K562 (cell line): ENCODE data around the gene SLC5A4.

Experiments used
- ZC3H8 ChIP-seq: fragments of 450-650 bp; IDR thresholded peaks from 2 replicates; pipeline ENCODE4 v1.6.1; 2017
- TF ChIP-seq, protein P1 (sequence below), 2 experiments: fragments of 450-650 bp; formaldehyde crosslinking in 1 of 2; IDR thresholded peaks; 2 replicates each; pipeline versions ENCODE4 v1.4.0 to v1.6.1; 2014 to 2020; ENCODE audit warnings: mild to moderate bottlenecking in 2 of 2, borderline replicate concordance in 1 of 2, low read depth in 1 of 2
- TF ChIP-seq, protein P2 (sequence below): conservative IDR thresholded peaks from 2 replicates; pipeline ENCODE4 v1.6.1; 2011; ENCODE audit warnings: low read depth, mild to moderate bottlenecking, low read length; ENCODE audit not compliant: control insufficient read depth

DNA sequence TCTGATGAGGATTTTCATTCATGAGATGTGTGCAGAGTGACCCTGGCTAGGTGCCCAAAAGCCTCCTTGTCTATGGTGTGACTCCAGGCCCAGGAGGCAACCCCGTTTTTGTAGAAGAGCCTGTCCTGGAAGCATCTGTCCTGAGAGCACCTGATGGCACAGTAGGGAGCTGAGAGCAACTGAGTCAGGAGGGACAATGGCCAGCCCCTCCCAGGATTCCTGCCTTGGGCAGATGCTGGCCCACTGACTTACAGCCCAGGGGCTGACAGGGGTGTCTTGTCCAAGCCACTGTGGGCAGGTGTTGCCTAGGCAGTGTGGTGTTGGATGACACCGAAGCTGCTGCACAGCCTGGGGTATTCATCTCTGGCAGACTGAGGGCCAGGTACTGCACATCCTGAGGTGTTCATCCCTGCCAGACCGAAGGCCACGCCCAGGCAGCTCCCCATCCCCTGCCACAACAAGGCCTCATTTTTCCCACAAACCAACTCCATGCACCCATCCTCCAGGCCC, 47.1 kb downstream of the SLC5A4 start:
- TF ChIP-seq ZC3H8: no peak
- TF ChIP-seq, protein P1, sequence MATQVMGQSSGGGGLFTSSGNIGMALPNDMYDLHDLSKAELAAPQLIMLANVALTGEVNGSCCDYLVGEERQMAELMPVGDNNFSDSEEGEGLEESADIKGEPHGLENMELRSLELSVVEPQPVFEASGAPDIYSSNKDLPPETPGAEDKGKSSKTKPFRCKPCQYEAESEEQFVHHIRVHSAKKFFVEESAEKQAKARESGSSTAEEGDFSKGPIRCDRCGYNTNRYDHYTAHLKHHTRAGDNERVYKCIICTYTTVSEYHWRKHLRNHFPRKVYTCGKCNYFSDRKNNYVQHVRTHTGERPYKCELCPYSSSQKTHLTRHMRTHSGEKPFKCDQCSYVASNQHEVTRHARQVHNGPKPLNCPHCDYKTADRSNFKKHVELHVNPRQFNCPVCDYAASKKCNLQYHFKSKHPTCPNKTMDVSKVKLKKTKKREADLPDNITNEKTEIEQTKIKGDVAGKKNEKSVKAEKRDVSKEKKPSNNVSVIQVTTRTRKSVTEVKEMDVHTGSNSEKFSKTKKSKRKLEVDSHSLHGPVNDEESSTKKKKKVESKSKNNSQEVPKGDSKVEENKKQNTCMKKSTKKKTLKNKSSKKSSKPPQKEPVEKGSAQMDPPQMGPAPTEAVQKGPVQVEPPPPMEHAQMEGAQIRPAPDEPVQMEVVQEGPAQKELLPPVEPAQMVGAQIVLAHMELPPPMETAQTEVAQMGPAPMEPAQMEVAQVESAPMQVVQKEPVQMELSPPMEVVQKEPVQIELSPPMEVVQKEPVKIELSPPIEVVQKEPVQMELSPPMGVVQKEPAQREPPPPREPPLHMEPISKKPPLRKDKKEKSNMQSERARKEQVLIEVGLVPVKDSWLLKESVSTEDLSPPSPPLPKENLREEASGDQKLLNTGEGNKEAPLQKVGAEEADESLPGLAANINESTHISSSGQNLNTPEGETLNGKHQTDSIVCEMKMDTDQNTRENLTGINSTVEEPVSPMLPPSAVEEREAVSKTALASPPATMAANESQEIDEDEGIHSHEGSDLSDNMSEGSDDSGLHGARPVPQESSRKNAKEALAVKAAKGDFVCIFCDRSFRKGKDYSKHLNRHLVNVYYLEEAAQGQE (IDR thresholded peaks at IDR 0.05; ENCODE audit: borderline replicate concordance): no peak
- TF ChIP-seq, protein P1 (CRISPR knock-in tag; IDR thresholded peaks at IDR 0.05; ENCODE audit: low read depth): no peak
- TF ChIP-seq, protein P2, sequence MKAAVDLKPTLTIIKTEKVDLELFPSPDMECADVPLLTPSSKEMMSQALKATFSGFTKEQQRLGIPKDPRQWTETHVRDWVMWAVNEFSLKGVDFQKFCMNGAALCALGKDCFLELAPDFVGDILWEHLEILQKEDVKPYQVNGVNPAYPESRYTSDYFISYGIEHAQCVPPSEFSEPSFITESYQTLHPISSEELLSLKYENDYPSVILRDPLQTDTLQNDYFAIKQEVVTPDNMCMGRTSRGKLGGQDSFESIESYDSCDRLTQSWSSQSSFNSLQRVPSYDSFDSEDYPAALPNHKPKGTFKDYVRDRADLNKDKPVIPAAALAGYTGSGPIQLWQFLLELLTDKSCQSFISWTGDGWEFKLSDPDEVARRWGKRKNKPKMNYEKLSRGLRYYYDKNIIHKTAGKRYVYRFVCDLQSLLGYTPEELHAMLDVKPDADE: no peak
